ENCODE results near the gene CNFN.
A peak's percentile ranks its signal among the peaks of the same experiment; 100 is the strongest.

CNFN gene, protein sequence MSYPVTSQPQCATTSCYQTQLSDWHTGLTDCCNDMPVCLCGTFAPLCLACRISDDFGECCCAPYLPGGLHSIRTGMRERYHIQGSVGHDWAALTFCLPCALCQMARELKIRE

DNA sequence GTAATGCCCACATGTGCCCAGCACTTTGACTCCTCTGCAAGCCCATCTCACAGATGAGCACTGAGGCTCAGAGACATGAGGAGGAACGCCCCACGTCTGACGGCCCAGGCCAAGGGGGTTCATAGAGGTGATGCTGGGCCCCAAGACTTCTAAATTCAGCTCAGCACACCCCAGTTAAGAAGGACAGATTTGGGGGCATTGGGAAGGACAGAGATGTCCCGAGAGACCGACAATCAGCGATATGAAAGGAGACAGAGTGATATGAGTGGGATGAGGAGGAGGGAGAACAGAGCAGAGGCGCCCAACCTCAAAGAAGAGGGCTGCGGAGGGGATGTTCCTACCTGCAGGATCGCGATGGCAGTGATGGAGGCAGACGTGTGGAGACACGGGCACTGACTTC is at the start of gene CNFN:
Gene CNFN, minus strand, starts transcription at position 399 of the 400 bp plus-strand sequence. CDS start 1,260 bp downstream, outside the sequence.
- TF ChIP-seq ZNF274 (IDR thresholded peaks at IDR 0.05; ENCODE audit: low read depth, low read length) = no peak
- no peak within 1 kb of the TSS for H3K4me3 ChIP-seq (ENCODE audit: low read length)

DNA sequence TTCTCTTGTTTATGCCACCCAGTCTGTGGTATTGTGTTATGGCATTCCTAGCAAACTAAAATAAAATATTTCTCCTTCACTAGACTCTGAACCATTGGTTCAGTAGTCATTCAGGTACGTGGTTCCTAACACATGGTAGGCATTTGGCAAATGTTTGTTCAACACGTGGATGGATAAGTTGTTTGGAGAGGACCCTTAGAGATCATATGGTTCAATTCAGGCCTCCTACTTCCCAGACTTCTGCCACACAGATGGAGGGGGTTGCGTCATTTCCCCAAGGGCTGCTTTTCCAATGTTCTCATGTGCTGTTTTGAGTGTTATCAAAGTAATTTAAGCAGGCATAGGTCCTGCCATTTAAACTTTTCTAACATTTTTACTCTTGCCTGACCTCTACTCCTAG is 45.9 kb upstream of the CNFN start:
- TF ChIP-seq ZNF274 (IDR thresholded peaks at IDR 0.05; ENCODE audit: low read depth, low read length) = no peak
- H3K4me3 ChIP-seq (ENCODE audit: low read length) = no peak overlapping the region

DNA sequence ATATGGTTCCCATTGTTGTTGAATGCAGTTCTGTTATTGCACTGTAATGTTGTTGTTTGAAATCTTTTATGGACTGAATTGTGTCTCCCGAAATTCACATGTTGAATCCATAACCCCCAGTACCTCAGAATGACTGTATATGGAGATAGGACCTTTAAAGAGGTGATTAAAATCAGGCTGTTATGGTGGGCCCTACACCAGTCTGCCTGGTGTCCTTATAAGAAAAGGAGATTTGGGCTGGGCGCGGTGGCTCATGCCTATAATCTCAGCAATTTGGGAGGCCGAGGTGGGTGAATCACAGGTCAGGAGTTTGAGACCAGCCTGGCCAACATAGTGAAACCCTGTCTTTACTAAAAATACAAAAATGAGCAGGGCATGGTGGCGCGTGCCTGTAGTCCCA is 45.2 kb upstream of the CNFN start:
- no peak overlapping the region for H3K4me3 ChIP-seq (ENCODE audit: low read length)
- TF ChIP-seq ZNF274 (IDR thresholded peaks at IDR 0.05; ENCODE audit: low read depth, low read length) = no peak

DNA sequence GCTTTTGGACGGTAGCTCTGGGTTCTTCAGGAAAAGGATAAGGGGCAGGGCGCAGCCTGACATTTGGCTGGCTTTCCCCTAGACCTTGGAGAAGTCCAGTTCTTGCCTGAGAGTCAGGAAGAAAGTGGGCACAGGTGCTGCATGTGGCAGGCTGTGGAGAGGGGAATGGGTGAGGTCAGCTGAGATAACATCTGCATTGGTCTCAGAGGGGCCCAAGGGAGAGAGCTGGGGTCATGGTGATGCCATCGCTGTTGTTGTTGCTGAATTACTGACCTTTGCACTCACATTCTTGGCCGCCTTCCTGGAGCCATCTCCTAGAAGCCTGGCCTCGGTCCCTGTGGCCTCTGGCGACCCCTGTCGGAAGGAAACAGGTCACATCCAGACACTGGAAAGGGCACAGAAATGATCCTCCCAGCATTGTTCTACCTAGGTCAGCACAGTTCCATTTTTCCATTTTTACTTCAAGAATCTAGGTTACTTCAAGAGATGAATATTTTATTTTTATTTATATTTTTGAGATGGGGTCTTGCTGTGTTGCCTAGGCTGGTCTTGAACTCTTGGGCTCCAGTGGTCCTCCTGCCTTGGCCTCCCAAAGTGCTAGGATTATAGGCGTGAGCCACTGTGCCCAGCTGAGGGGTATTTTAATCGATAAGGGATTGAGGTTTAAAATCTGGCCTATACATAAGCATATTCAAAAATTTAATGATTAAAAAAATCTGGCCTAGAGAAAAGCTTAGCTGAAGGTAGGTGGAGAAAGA is 43.6 kb upstream of the CNFN start:
- H3K4me3 ChIP-seq (ENCODE audit: low read length) = no peak overlapping the region
- no peak for TF ChIP-seq ZNF274 (IDR thresholded peaks at IDR 0.05; ENCODE audit: low read depth, low read length)

DNA sequence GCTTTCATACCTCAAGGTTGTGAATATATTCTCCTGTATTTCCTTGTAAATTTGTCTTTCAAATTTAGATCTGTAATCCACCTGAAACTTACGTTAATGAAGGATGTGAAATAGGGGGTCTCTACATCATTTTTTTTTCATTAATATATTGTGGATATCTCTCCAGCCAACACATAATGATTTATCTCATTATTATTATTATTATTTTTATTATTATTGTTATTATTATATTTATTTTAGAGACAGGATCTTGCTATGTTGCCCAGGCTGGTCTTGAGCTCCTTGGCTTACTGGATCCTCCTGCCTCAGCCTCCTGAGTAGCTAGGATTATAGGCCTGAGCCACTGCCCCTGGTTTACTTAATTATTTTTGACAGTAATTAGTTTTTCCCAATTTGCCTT is 41.4 kb upstream of the CNFN start:
- TF ChIP-seq ZNF274 (IDR thresholded peaks at IDR 0.05; ENCODE audit: low read depth, low read length) = no peak
- no peak overlapping the region for H3K4me3 ChIP-seq (ENCODE audit: low read length)

DNA sequence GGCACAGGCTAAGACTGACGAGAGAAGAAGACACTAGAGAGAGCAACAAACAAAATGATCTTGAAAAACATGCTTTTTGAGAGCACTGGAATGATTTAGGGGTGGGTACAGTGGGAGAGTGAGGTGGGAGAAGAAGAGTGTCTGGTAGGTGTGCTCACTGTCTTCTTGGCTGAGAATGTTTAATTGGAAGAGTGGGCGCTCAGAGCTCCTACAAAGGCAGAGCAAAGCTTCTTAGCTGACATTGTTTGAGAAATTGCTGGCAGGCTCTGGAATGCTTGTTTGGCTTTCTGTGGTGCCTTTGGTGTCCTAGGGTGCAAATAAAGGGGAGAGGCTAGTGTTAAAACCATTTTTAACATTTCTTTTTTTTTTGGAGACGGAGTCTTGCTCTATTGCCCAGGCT is 38.6 kb upstream of the CNFN start:
- TF ChIP-seq ZNF274 (IDR thresholded peaks at IDR 0.05; ENCODE audit: low read depth, low read length) = no peak
- H3K4me3 ChIP-seq (ENCODE audit: low read length) = no peak overlapping the region

DNA sequence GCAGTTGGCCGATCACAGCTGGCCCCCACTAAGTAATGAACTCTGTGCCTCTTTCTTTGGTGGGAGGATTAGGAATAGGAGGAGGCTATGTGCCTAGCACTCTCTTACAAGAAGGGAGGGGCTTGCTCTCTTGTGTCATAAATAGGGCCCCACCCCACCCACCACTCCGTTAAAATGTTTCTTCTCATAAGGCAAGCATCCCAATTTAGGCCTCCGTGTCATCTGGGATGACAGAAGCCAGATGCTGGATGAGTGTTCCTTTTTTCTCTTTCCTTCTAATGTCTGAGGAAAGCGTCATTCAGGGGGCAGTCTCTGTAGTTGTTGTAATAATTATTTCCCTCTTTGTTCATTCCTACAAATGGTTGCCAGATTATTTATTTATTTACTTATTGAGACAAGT is 37.2 kb upstream of the CNFN start, which contains the start of gene LIPE:
Gene LIPE, minus strand, starts transcription at position 76 of the 400 bp plus-strand sequence. CDS start 239 bp downstream, outside the sequence.
- no peak for TF ChIP-seq ZNF274 (IDR thresholded peaks at IDR 0.05; ENCODE audit: low read depth, low read length)
- no peak within 1 kb of the TSS for H3K4me3 ChIP-seq (ENCODE audit: low read length)

DNA sequence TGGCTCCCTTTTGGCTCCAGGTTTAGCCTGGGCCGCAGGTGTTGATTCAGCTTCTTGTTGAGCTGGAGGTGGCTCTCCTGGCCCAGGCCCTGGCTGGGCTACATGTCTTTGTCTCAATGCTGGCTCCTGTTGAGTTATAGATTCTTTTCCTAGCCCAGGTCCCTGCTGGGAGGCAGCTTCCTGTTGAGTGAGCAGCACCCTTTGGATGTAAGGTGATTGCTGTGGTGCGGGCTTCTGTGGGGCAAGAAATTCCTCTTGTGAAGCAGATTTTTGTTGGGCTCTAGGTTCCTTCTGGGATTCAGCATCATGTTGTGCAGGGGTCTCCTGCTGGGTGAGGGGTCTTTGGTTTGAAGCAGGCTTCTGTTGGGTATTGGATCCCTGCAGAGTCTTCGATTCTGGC is 36.5 kb upstream of the CNFN start:
- TF ChIP-seq ZNF274 (IDR thresholded peaks at IDR 0.05; ENCODE audit: low read depth, low read length) = no peak

DNA sequence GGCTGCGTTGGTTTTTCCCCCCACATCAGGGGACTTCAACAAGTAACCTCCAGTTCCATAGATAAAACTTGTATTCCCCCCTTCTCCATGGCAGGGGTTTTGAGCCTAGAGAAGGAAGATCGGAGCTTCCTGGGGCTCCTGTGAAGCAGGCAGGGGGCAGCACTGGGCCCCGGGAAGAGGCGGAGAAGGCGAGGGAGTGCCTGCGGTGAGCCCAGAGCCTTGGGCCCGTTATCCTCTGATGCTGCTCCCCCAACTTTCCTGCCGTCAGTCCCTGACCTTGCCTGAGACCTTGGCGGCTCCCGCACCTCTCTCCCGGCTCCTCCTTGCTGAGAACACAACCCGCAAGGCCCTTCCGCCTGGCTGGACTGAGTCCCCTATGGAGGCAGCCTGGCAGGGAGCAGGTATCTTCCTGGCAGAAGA is 34.6 kb upstream of the CNFN start:
- H3K4me3 ChIP-seq (ENCODE audit: low read length) = no peak overlapping the region
- no peak for TF ChIP-seq ZNF274 (IDR thresholded peaks at IDR 0.05; ENCODE audit: low read depth, low read length)

More for the DNA sequence above, 36.5 kb upstream of the CNFN start:
- no peak overlapping the region for H3K4me3 ChIP-seq (ENCODE audit: low read length)

DNA sequence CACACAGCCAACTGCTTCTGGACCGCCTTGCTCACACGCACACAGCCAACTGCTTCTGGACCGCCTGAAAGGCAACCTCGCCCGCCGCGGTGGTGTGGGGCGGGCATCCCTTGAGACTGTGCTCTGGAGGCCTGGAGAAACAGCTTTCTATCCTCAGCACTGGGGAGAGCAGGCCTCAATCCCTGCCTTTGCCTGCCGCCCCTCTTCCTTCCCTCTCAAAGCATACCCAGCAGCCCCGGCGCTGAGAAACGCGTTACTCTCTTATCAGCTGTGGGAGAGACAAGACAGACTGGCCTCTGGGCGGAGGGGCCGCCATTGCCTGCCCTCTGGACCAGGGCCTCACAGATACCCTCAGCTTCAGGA is 34.2 kb upstream of the CNFN start:
- no peak overlapping the region for H3K4me3 ChIP-seq (ENCODE audit: low read length)

DNA sequence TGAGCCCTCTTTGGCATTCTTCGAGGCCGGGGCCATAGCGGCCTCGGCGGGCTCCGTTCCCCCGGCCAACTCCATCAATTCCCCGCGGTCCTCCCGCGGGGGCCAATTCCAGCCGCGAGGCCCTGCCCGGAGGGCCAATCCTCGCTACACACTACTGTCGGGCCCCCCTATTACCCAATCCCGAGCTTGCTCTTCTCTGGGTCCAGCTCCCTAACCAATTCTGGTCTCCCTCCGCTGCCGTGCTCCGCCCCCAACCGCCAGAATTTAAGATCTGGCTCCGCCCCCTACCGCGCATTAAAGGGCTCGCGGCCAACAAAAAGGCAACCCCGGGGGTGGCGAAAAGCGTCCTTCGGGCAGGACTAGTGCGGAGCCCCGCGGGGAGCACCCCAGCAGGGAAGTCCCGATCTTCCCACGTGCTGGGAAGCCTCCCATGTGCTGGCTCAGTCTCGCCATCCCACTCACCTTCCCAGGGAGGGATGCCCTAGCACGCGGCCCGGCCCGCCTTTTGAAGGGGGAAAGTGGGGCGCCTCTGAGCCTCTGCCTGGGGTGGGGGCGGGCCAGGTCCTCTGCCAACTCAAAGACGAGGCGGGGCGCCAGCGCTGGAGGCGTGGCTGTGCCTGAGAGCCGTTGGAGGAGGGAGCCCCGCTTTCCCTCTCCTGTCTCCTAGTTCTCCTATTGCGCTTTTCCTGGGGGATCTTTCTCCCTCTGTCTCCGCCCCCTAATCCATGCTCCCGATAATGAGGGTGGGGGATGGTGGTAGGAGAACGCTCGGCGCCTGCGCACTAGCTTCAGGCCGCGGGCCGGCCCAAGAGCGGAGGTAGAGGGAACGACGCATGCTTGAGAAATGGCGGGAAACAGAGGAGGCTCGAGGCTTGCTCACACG is 33.6 kb upstream of the CNFN start:
- TF ChIP-seq ZNF274 (IDR thresholded peaks at IDR 0.05; ENCODE audit: low read depth, low read length) = no peak
- H3K4me3 ChIP-seq (ENCODE audit: low read length) = peak overlapping the region; percentile 75

More for the DNA sequence above, 34.2 kb upstream of the CNFN start:
- no peak for TF ChIP-seq ZNF274 (IDR thresholded peaks at IDR 0.05; ENCODE audit: low read depth, low read length)

DNA sequence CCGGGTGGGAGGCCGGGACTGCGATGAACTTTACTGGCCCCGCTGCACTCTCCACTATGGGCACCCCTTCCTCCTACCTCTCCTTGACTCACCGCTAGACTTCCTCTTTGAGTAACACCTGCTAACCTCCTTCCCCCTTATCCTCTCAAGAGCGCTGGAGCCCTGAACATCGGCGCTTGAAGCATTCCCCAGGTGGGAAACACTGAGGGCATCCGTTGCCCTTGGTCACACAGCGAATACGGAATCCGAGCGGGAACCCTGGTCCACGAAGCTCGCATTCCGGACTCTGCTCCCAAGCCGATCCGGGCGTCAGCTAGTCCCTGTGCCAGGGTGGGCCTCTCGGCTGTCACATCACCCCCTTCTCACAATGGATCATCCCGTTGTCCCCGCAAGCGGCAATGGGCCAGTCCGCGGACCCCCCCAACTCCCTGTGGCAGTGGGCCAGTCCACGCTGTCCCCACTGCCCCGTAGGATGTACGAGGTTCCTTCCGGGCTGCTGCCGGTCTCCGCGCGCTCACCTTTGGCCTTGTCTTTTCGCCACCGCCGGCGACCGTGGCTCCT is 32.9 kb upstream of the CNFN start:
- peak overlapping the region; percentile 75 for H3K4me3 ChIP-seq (ENCODE audit: low read length)
- TF ChIP-seq ZNF274 (IDR thresholded peaks at IDR 0.05; ENCODE audit: low read depth, low read length) = no peak

DNA sequence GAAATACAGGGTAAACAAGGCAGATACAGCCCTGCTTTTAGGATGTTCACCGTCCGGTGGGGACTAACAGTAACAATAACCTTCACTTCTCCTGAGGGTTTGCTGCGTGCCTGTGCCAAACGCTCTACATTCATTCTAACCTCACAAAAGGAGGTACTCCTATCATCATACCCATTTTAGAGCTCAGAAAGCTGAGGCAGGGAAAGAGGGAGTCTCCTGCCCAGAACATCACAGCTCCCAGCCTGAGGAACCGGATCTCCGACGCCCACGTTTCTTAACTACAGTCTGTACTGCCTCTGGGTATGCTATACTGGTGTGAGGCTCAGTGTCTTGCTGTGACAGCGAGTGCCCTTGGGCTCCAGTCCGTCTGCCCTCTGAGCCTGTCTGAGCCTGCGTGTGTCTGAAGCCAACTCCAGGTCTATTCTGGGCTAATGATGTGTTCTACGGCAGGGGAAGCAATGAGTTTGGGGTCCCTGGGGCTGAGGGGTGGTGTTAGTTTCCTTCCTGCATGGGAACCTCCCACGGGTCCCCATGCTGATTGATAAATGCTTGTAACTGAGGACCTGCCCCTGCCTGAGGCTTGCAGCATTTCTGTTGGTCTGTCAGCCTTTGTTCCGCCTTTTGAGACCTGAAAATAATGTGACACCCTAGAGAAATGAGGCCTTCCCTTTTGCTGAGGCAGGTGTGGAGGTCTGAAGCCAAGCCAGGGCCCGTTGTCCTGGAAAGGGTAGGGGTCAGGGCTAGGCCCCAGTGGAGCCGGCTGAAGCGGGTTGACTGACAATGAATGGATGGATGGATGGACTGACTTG is 32.2 kb upstream of the CNFN start:
- TF ChIP-seq ZNF274 (IDR thresholded peaks at IDR 0.05; ENCODE audit: low read depth, low read length) = no peak
- peak overlapping the region; percentile 75 for H3K4me3 ChIP-seq (ENCODE audit: low read length)
